Mesenchymal stem cell (in vitro differentiated cells and primary cell): ENCODE data around the gene BPIFB6.

Experiments
- DNase-seq: peaks from one replicate; pipeline ENCODE4 v3.0.0-alpha.2; 2013
- H2AFZ ChIP-seq: one replicate; pipeline ENCODE4 v1.6.1; 2013; ENCODE audit warnings: low read depth, mild to moderate bottlenecking, control low read depth, inconsistent platforms, low read length, moderate library complexity
- H2AK5ac ChIP-seq: 2 replicates; pipeline ENCODE4 v1.6.1; 2013; ENCODE audit warnings: low read length, moderate library complexity, mild to moderate bottlenecking, inconsistent platforms; ENCODE audit not compliant: severe bottlenecking
- H2BK120ac ChIP-seq: one replicate; pipeline ENCODE4 v1.6.1; 2013; ENCODE audit warnings: low read depth, mild to moderate bottlenecking, inconsistent platforms, low read length, moderate library complexity
- H2BK12ac ChIP-seq, 2 experiments: one replicate each; pipeline ENCODE4 v1.6.1; 2013; ENCODE audit warnings: inconsistent platforms in 2 of 2, low read length in 2 of 2, mild to moderate bottlenecking in 2 of 2, moderate library complexity in 2 of 2, control low read depth in 1 of 2
- H2BK15ac ChIP-seq: one replicate; pipeline ENCODE4 v1.6.1; 2013; ENCODE audit warnings: mild to moderate bottlenecking, low read depth, inconsistent platforms; ENCODE audit not compliant: poor library complexity, severe bottlenecking
- H2BK5ac ChIP-seq: 2 replicates; pipeline ENCODE4 v1.6.1; 2013; ENCODE audit warnings: low read depth, mild to moderate bottlenecking, low read length, control low read depth, inconsistent platforms; ENCODE audit not compliant: poor library complexity, severe bottlenecking
- H3K14ac ChIP-seq, 2 experiments: one replicate each; pipeline ENCODE4 v1.6.1; 2013; ENCODE audit warnings: inconsistent platforms in 2 of 2, low read length in 2 of 2, control low read depth in 1 of 2, mild to moderate bottlenecking in 1 of 2, moderate library complexity in 1 of 2
- H3K18ac ChIP-seq, 2 experiments: one replicate each; pipeline ENCODE4 v1.6.1; 2013; ENCODE audit warnings: inconsistent platforms in 2 of 2, low read length in 2 of 2, control low read depth in 1 of 2, low read depth in 1 of 2, mild to moderate bottlenecking in 1 of 2
- H3K23ac ChIP-seq, 2 experiments: one replicate each; pipeline ENCODE4 v1.6.1; 2013; ENCODE audit warnings: inconsistent platforms in 2 of 2, low read length in 2 of 2, mild to moderate bottlenecking in 2 of 2, moderate library complexity in 2 of 2, control low read depth in 1 of 2
- H3K27ac ChIP-seq: 2 replicates; pipeline ENCODE4 v1.5.1; 2013; ENCODE audit warnings: mild to moderate bottlenecking, moderate library complexity, low read length, control low read depth, inconsistent platforms; ENCODE audit not compliant: poor library complexity, severe bottlenecking
- H3K27me3 ChIP-seq, 2 experiments: 2 replicates each; pipeline versions ENCODE4 v1.6.1 to v1.7.0; 2013; ENCODE audit warnings: low read length in 2 of 2, mild to moderate bottlenecking in 2 of 2, moderate library complexity in 2 of 2, control low read depth in 1 of 2, inconsistent platforms in 1 of 2; ENCODE audit not compliant: control insufficient read depth in 1 of 2, insufficient read depth in 1 of 2
- H3K36me3 ChIP-seq, 2 experiments: 2 replicates each; pipeline versions ENCODE4 v1.6.1 to v1.7.0; 2013; ENCODE audit warnings: low read length in 2 of 2, control low read depth in 1 of 2, inconsistent platforms in 1 of 2, low read depth in 1 of 2, mild to moderate bottlenecking in 1 of 2; ENCODE audit not compliant: insufficient read depth in 2 of 2, control insufficient read depth in 1 of 2
- H3K4ac ChIP-seq, 2 experiments: one replicate each; pipeline ENCODE4 v1.6.1; 2013; ENCODE audit warnings: inconsistent platforms in 2 of 2, low read length in 2 of 2, mild to moderate bottlenecking in 2 of 2, moderate library complexity in 2 of 2, control low read depth in 1 of 2, low read depth in 1 of 2
- H3K4me1 ChIP-seq: 2 replicates; pipeline ENCODE4 v1.6.1; 2013; ENCODE audit warnings: low read depth, low read length, control low read depth; ENCODE audit not compliant: control insufficient read depth, insufficient read depth
- H3K4me2 ChIP-seq: 2 replicates; pipeline ENCODE4 v1.6.1; 2013; ENCODE audit warnings: low read length, mild to moderate bottlenecking, inconsistent platforms; ENCODE audit not compliant: poor library complexity, severe bottlenecking
- H3K4me3 ChIP-seq, 2 experiments: 2 replicates each; pipeline versions ENCODE4 v1.5.1 to v1.7.0; 2013; ENCODE audit warnings: low read length in 2 of 2, mild to moderate bottlenecking in 2 of 2, control low read depth in 1 of 2, low read depth in 1 of 2; ENCODE audit not compliant: insufficient read depth in 1 of 2
- H3K79me1 ChIP-seq: replicated peaks from 2 replicates; pipeline ENCODE4 v1.6.1; 2013; ENCODE audit warnings: mild to moderate bottlenecking, control low read depth, low read length, inconsistent platforms; ENCODE audit not compliant: poor library complexity, severe bottlenecking
- H3K9ac ChIP-seq: 2 replicates; pipeline ENCODE4 v1.7.0; 2013; ENCODE audit warnings: mild to moderate bottlenecking, low read length, moderate library complexity
- H3K9me3 ChIP-seq: 2 replicates; pipeline ENCODE4 v1.7.0; 2013; ENCODE audit warnings: mild to moderate bottlenecking, low read length; ENCODE audit not compliant: control insufficient read depth
- H4K8ac ChIP-seq: one replicate; pipeline ENCODE4 v1.6.1; 2013; ENCODE audit warnings: inconsistent platforms, mild to moderate bottlenecking, low read length, moderate library complexity
- H4K91ac ChIP-seq: one replicate; pipeline ENCODE4 v1.6.1; 2013; ENCODE audit warnings: mild to moderate bottlenecking, low read length, inconsistent platforms
- WGBS: methylation state at CpG from one replicate; pipeline ENCODE4 v1.1.7; 2013; ENCODE audit warnings: mixed read lengths; 5-methylcytosine and 5-hydroxymethylcytosine counted together

Gene BPIFB6

GRCh38 chr20:33072813-33073212, 41.4 kb downstream of the BPIFB6 start:
- Histone ChIP-seq H3K14ac (no peak overlapping the region), H3K4ac (no peak overlapping the region), H2BK120ac (no peak overlapping the region), H3K36me3 (no peaks in the 10 kb centered on the region), H2BK15ac (no peak overlapping the region), H3K4me1 (peaks cover 2% of the 10 kb centered on the region), H3K18ac (no peak overlapping the region), H2BK12ac (no peak overlapping the region), H3K79me1 (no peaks in the 10 kb centered on the region), H3K4me3 (no peak overlapping the region), H4K91ac (no peak overlapping the region), H3K27me3 (peaks cover 27 to 97% of the 10 kb centered on the region in 2 experiments), H3K23ac (no peak overlapping the region), H2BK5ac (no peak overlapping the region), H3K4me2 (no peak overlapping the region), H3K9me3 (peaks cover 5% of the 10 kb centered on the region), H4K8ac (no peak overlapping the region), H3K27ac (no peak overlapping the region), H2AFZ (no peak overlapping the region), H3K9ac (no peak overlapping the region), H2AK5ac (no peak overlapping the region)
- no peak for DNase-seq
- 80% methylated on average over 2 of the region's 2 CpGs for WGBS

- WGBS, result 62% methylated on average over 2 of the region's 2 CpGs
- no peak overlapping the region for H3K18ac ChIP-seq
- no peak overlapping the region for H2BK120ac ChIP-seq
- no peak for DNase-seq
- H2AFZ ChIP-seq, result no peak overlapping the region
- H3K4me1 ChIP-seq, result peaks cover 2% of the 10 kb centered on the region
- H4K8ac ChIP-seq, result no peak overlapping the region
- H3K4me3 ChIP-seq, result no peak overlapping the region
- H3K79me1 ChIP-seq, result no peaks in the 10 kb centered on the region
- no peak overlapping the region for H2BK5ac ChIP-seq
- peaks cover 5% of the 10 kb centered on the region for H3K9me3 ChIP-seq
- no peak overlapping the region for H3K4ac ChIP-seq
- H4K91ac ChIP-seq, result no peak overlapping the region
- no peak overlapping the region for H2AK5ac ChIP-seq
- H3K36me3 ChIP-seq, result no peaks in the 10 kb centered on the region
- H2BK15ac ChIP-seq, result no peak overlapping the region
- H3K27ac ChIP-seq, result no peak overlapping the region
- no peak overlapping the region for H2BK12ac ChIP-seq
- no peak overlapping the region for H3K4me2 ChIP-seq
- peaks cover 28 to 95% of the 10 kb centered on the region in 2 experiments for H3K27me3 ChIP-seq
- H3K14ac ChIP-seq, result no peak overlapping the region
- no peak overlapping the region for H3K23ac ChIP-seq
- H3K9ac ChIP-seq, result no peak overlapping the region
These were observed 43.2 kb downstream of the BPIFB6 start for GRCh38 chr20:33074675-33075074.

- Histone ChIP-seq H2BK15ac (no peak overlapping the region), H2BK12ac (no peak overlapping the region), H3K4me1 (peaks cover 2% of the 10 kb centered on the region), H3K4me2 (no peak overlapping the region), H3K4me3 (no peak overlapping the region), H3K4ac (no peak overlapping the region), H2BK120ac (no peak overlapping the region), H4K91ac (no peak overlapping the region), H3K9ac (no peak overlapping the region), H3K14ac (no peak overlapping the region), H3K79me1 (no peaks in the 10 kb centered on the region), H2AK5ac (no peak overlapping the region), H3K27ac (no peak overlapping the region), H3K18ac (no peak overlapping the region), H3K23ac (no peak overlapping the region), H4K8ac (no peak overlapping the region), H3K9me3 (peaks cover 5% of the 10 kb centered on the region), H3K36me3 (no peaks in the 10 kb centered on the region), H2AFZ (no peak overlapping the region), H3K27me3 (peaks cover 26 to 93% of the 10 kb centered on the region in 2 experiments), H2BK5ac (no peak overlapping the region)
- 71% methylated on average over 6 of the region's 6 CpGs for WGBS
- no peak for DNase-seq
These were observed 43.8 kb downstream of the BPIFB6 start for GRCh38 chr20:33075281-33075680.

- no peak overlapping the region for H2BK15ac ChIP-seq
- peaks cover 5% of the 10 kb centered on the region for H3K9me3 ChIP-seq
- H3K14ac ChIP-seq, result no peak overlapping the region
- no peaks in the 10 kb centered on the region for H3K36me3 ChIP-seq
- no peak overlapping the region for H3K4me3 ChIP-seq
- no peak overlapping the region for H2BK12ac ChIP-seq
- H4K8ac ChIP-seq, result no peak overlapping the region
- DNase-seq, result no peak
- 46% methylated on average over 4 of the region's 6 CpGs for WGBS
- peaks cover 30 to 89% of the 10 kb centered on the region in 2 experiments for H3K27me3 ChIP-seq
- H4K91ac ChIP-seq, result no peak overlapping the region
- no peak overlapping the region for H2BK5ac ChIP-seq
- no peak overlapping the region for H3K18ac ChIP-seq
- H2BK120ac ChIP-seq, result no peak overlapping the region
- no peak overlapping the region for H3K27ac ChIP-seq
- peaks cover 2% of the 10 kb centered on the region for H3K4me1 ChIP-seq
- H2AFZ ChIP-seq, result no peak overlapping the region
- no peak overlapping the region for H2AK5ac ChIP-seq
- H3K23ac ChIP-seq, result no peak overlapping the region
- no peaks in the 10 kb centered on the region for H3K79me1 ChIP-seq
- no peak overlapping the region for H3K4me2 ChIP-seq
- no peak overlapping the region for H3K9ac ChIP-seq
- no peak overlapping the region for H3K4ac ChIP-seq
These were observed 45.4 kb downstream of the BPIFB6 start for GRCh38 chr20:33076662-33077372.
